H54 (cell line): ENCODE data around the gene GRID1.
"Not testable (repeated sequence)": the region's sequence is repeated elsewhere in the genome, so short reads cannot be mapped to it uniquely, and the experiment has no call there.

Experiments
- DNase-seq: peaks from one replicate; pipeline ENCODE4 v3.0.0; 2011; ENCODE audit warnings: low spot score, mixed read lengths; ENCODE audit not compliant: insufficient read length
- FAIRE-seq: peaks from 3 replicates; lab custom pipeline; 2011; peaks lifted over from hg19 to GRCh38; lab: Jason Lieb, UNC
- POLR2A ChIP-seq: IDR thresholded peaks from 2 replicates; pipeline ENCODE4 v1.6.1; 2011; ENCODE audit warnings: low read depth, mild to moderate bottlenecking, low read length

The GRID1 gene

DNA sequence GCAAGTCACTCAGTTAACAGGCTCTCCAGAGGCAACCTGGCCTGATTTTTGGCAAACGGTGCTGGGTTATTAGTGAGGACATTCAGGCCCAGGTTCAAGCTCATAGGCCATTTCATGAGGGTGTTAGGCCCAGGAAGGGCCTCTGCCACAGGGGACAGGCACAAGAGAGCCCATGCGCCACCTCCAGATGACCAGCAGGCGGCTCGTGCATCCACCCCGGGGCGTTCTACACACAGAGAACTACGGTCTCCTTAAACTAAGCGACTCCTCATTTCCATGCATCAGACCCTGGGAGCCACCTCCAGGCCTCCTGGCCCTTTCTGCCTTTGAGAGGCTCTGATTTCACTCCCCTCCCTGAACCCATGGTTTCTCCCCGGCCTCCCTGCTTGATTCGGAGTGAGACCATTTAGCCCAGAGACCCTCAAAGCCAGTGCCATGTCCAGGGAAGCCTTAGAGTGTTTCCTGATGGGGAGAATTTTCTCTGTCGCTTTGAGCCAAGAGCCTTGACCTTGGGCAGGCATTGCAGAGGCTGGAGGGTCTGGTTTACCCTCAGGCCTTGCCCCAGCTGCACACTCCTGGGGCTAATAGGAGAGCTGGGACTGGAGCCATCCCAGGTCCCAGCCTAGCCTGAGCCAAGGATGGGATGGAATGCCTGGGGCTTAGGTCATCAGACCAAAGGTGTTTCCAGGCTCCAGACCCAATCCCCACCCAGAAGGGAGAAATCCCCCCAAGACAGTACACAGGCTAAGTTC, 188.0 kb downstream of the GRID1 start:
- no peak for FAIRE-seq
- no peak for TF ChIP-seq POLR2A
- peak; percentile 44 for DNase-seq

DNA sequence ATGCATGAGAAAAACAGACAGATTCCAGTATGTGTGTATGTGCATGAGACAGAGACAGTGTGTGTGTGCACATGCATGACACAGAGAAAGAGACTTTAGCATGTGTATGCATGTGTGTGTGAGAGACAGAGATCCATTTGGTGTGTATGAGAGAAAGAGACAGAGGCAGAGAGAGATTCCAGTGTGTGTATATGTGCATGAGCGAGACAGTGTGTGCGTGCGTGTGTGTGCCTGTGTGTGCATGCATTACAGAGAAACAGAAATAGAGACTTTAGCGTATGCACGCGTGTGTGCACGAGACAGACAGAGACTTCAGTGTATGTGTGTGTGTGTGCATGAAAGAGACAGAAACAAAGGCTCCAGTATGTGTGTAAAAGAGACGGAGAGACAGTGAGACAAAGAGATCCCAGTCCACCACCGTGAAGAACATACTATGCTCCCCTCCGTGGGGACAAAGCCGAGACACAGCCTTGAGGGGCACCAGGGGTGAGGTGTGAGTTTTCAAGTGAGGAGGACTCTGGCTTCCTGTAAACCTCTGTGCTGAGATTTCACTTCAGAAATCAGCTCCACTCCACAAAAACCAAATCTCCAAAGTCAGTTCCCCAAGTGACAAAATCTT, 188.9 kb downstream of the GRID1 start:
- no peak for TF ChIP-seq POLR2A
- no peak for DNase-seq
- FAIRE-seq: no peak

DNA sequence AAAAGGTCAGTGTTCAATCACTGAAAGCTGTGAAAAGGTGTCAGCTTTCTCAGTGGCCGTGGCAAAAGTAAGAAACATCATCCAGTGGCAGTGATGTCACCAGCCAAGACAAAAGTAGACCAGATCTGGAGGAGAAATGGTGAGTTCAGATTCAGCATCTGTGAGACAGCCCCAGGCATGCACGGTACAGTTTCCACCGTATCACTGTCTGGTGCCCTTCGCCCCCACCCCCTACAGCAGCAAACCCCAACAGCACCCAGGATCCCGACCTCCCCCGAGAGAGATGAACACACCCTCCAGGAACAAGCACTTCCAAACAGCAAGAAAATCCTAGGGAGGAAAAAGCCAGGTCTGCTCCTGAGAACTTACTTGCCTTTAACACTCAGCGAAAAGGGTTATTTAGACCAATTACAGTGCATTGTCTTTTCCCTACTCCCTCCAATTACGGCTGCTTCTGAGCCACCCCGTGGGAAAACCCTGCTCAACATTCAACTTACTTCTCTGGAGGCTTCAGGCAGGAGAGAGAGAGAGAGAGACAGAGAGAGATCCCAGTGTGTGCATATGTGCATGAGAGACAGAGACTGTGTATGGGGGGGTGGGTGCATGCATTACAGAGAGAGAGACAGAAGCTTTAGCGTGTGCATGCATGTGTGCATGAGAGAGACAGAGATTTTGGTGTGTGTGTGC, 189.6 kb downstream of the GRID1 start:
- no peak for DNase-seq
- no peak for FAIRE-seq
- TF ChIP-seq POLR2A: no peak

DNA sequence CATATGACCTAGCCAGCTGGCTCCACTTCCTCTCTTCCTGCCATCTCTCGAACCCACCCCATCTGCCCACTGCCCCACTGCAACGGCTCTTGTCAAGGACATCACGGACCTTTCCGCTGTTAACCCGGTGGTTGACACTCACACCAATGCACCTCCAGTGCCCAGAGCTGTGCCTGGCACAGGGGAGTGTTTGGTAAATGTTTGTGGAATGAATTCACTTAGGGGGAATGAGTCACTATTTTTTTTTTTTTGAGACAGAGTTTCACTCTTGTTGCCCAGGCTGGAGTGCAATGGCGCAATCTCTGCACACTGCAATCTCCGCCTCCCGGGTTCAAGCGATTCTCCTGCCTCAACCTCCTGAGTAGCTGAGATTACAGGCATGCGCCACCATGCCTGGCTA, 191.1 kb downstream of the GRID1 start:
- DNase-seq, FAIRE-seq: not testable (repeated sequence)

DNA sequence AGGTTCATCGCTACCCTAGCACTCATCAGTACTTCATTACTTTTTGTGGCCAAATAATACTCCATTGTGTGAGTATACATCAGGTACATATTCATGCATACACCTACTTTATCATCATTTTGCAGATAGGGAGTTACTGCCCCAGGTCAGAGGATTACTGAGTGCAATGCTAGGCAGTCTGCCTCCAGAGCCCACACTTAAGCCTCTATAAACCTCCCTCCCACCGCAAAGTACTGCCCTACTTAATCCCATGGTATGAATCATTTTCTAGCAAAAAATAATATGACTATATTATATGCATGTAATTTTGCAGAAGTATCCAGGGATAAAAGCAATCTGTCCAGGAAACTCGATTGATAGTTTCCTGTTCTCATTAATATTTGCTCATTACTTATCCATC, 194.3 kb downstream of the GRID1 start:
- TF ChIP-seq POLR2A: no peak
- FAIRE-seq (no peak), DNase-seq (no peak)

DNA sequence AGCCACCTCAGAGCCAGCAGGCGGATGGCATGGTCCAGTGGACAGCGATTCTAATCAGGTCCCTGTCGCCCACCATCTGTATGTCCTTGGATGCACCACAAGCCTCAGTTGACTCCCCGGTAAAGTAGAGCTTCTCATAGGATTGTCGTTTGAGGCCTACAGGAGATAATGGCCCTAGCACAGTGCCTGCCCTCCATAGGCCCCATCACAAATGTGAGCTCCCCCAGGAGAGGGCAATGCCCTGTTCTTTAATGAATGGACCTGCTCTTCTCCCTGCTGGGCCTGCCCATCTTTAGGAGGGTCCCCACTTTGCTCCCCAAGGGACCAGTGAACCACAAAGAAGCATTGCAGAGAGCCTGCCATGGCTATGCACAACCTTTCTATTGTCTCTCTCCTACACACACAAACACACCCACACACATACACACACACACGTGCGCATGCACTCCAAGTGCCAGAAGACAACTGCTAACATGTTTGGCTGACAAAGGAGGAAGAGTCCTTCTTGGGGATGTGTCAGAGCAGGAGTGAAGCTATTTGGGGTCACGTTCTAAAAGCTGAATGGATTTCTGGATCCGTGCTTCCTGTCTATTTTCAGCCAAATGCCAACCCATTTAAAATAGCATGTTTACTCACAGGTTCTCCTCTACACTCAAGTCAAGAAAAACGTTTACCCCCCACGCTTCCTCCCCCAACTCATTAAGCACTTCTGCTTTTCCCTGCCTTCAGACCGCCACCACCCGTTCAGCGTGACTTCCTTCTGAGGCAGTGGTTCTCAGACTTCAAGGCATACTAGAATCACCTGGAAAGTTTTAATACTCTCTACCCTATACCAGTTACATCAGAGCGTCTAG, 196.1 kb downstream of the GRID1 start:
- TF ChIP-seq POLR2A: no peak
- FAIRE-seq: no peak
- DNase-seq: no peak

DNA sequence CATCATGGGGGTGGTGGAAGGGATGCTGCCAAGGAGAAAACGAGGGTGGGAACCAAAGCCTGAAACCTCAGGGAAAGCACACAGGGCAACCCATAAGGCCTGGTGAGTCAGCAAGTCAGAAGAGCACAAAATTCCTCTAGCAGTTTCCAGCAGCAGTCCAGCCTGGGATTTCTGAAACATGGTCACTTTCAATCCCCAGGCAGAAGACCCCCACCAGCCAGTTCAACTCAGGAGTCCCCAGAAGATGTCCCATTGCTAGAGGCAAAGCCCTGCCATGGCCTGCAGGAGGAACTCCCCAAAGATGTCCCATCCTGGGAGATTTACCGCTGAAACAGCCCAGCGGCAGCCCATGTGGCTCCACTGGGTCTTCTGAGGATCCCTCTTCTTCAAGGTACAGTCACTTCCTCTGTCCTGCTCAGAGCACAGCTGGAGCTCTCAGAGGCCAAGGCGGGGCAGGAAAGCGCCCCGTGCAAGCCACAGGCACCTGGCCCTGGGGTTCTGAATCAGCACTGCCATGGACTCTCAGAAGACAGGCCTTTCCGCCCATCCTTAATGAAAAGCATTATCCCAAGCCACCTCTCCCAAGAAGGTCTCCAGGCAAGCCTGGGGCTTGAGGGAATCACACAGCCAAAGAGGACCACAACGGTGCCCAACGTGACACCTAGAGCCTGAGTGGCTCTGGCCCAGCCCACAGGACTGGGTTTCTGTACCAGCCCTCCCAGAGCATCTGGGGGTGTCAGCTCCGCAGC, 196.9 kb downstream of the GRID1 start:
- FAIRE-seq: no peak
- no peak for TF ChIP-seq POLR2A

DNA sequence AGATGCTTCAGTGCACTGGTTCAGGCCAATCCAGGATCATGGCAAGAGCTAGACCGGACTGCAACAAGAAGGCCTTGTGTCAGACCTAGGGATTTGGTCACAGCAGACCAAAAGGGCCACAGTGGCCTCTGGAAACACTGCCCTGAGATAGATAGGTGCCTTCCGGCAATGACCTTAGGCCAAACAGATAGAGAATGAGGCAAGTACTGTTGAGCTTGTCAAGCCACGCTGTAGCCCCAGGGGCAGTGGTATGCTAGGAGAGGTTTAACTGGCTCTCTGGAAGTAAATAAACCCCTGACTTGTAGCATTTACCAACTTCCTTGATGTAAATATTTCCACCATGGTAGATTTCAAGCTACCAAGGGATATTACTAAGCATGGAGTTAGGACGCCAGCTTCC, 197.5 kb downstream of the GRID1 start:
- no peak for TF ChIP-seq POLR2A
- no peak for FAIRE-seq
- no peak for DNase-seq

More for the DNA sequence above, 196.9 kb downstream of the GRID1 start:
- DNase-seq: no peak

DNA sequence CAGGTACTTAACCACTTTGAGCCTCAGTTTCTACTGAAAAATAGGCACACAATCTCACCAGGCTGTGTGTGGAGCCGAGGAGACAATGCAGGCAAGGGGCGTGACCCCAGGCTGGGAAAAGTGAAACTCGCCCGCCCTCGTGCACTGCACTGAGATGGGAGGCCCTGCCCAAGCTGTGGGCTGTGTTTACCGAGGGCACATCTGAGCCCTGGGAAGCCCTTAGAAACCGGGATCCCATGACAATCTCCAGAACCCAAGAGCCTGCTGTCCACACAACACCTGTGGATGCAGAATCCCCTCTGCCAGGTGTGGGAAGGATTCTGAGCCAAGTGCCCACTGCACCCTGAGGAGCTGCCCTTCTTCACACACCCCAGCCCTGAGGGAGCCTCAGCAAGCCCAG, 198.3 kb downstream of the GRID1 start:
- FAIRE-seq: no peak
- no peak for TF ChIP-seq POLR2A

DNA sequence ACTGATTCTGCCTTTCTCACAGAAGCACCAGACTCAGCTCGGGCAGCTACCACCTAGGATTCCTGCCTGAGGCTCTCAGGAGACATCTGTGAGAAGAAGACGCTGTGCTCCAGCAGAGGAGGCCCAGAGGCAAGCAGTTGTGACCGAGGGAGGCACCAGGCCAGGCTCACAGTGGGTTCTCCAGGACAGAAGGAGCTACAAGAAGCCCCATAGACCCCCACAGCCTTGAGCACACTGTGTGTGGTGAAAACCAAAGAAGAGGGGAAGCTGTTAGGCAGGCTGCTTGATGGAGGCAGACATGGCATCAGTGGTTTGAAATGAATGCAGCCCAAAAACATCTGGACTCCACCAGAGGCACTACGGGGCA, 198.8 kb downstream of the GRID1 start:
- DNase-seq: no peak
- FAIRE-seq: no peak
- no peak for TF ChIP-seq POLR2A

More for the DNA sequence above, 198.3 kb downstream of the GRID1 start:
- DNase-seq: no peak

DNA sequence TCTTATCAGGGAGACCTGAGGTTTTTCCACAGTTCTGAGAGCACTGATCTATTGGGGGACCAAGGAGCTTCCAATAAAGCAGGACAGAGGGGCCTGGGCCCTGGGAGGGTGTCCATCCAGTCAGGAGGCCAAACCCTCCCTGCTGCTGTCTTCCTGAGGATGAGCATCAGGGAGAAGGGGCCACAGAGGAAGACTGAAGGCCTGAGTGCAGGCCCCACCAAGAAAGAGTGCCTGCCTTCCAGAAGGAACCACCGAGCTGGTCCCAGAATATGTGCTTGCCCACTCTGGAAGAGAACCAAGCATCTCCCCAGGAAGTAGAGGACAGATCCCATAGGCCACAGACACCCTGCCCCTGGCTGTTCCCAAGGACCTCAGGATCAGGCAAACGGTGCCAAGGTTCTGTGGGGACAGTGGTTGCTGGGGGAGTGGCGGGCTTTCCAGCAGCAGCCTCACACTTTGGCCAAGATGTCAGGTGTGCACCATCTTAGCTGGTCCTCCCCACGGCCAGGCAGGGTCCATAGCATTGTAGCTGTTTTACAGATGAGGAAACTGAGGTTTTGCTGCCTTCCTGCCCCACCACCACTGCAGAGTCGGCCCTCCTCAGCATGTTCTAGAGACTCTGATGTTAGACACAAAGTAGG, 199.4 kb downstream of the GRID1 start:
- no peak for TF ChIP-seq POLR2A
- DNase-seq (no peak), FAIRE-seq (no peak)

DNA sequence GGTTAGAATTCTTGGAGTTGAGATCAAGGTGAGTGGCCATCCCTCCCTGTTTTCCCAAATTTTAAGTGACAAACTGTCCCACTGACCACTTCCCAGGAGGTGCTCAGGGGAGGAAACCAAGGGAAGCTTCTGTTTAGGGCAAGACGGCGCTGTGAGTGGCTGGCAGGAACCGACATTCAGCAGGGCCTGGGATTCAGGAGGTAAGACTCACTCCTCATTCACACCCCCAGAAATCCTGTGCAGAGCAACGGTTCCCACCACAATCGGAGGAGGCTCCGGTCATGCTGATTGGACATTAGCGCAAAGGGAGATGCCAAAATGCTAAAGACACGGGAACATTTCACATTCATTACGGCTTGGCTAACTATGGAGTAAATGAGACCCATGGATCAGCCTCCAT, 200.9 kb downstream of the GRID1 start:
- no peak for DNase-seq

More for the DNA sequence above, 200.9 kb downstream of the GRID1 start:
- TF ChIP-seq POLR2A: no peak
- FAIRE-seq: no peak
